Measurements from ENCODE around the gene ABCA2.

- TF ChIP-seq CTCF (IDR thresholded peaks at IDR 0.05; ENCODE audit: low read length) (no peak), EZH2 (IDR thresholded peaks at IDR 0.05; ENCODE audit: borderline replicate concordance, low read length) (no peak)
Measured at GRCh38 chr9:137068539-137069507, 40.8 kb upstream of the ABCA2 start.
